Measurements from ENCODE around the gene M1AP.
"Not testable (repeated sequence)": the region's sequence is repeated elsewhere in the genome, so short reads cannot be mapped to it uniquely, and the experiment has no call there.

The M1AP gene

GRCh38 chr2:74646834-74647482 lies 1.2 kb downstream of the M1AP start:
- DNase-seq = no peak

- no peak for DNase-seq
Observed at GRCh38 chr2:74646201-74646600, 1.9 kb downstream of the M1AP start.

GRCh38 chr2:74645344-74645743 lies 2.8 kb downstream of the M1AP start:
- no peak for DNase-seq

GRCh38 chr2:74639550-74639949 lies 8.6 kb downstream of the M1AP start:
- no peak for DNase-seq

- no peak for DNase-seq
Observed at GRCh38 chr2:74632939-74633312, 15.2 kb downstream of the M1AP start.

GRCh38 chr2:74632209-74632938 lies 15.8 kb downstream of the M1AP start:
- DNase-seq = no peak

GRCh38 chr2:74630454-74630853 lies 17.7 kb downstream of the M1AP start:
- DNase-seq = not testable (repeated sequence)

- DNase-seq = no peak
Observed at GRCh38 chr2:74628538-74629105, 19.5 kb downstream of the M1AP start.

- DNase-seq = no peak
Observed at GRCh38 chr2:74625658-74626425, 22.3 kb downstream of the M1AP start.

- DNase-seq = no peak
Observed at GRCh38 chr2:74620671-74621070, 27.5 kb downstream of the M1AP start.

- no peak for DNase-seq
Observed at GRCh38 chr2:74619651-74620297, 28.4 kb downstream of the M1AP start.

GRCh38 chr2:74618410-74619083 lies 29.6 kb downstream of the M1AP start:
- DNase-seq = no peak

- DNase-seq = no peak
Observed at GRCh38 chr2:74617122-74617521, 31.0 kb downstream of the M1AP start.

GRCh38 chr2:74606927-74607326 lies 41.2 kb downstream of the M1AP start:
- no peak for DNase-seq

- DNase-seq = no peak
Observed at GRCh38 chr2:74603282-74604000, 44.7 kb downstream of the M1AP start.

- DNase-seq = no peak
Observed at GRCh38 chr2:74602586-74603281, 45.4 kb downstream of the M1AP start.

GRCh38 chr2:74599676-74600075 lies 48.5 kb downstream of the M1AP start:
- DNase-seq = no peak

GRCh38 chr2:74597410-74597809 lies 50.7 kb downstream of the M1AP start:
- no peak for DNase-seq

GRCh38 chr2:74596584-74596983 lies 51.5 kb downstream of the M1AP start:
- no peak for DNase-seq

GRCh38 chr2:74593826-74594772 lies 54.0 kb downstream of the M1AP start:
- DNase-seq = no peak

Data from GDM1 (cell line).